ENCODE measurements around the gene GOLGA8B.
"Not testable (repeated sequence)": the region's sequence is repeated elsewhere in the genome, so short reads cannot be mapped to it uniquely, and the experiment has no call there.

The GOLGA8B gene

DNA sequence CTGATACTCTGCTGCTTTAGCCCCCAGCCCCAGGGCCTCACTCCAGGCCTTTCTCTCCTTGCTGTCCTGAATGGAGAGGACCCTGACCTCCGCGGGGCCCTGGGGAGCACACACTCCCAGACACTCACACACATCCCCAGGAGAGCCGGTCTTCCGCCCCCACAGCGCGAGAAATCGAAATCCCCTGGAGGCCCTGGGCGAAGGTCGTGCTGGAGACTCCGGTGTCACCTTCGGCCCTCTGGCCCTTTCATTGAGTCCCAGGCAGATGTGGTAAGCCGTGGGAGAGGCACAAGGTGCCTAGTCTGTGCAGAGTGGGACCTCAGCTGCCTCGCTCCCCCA, 848 bp upstream of the GOLGA8B start:
- no peak for DNase-seq (ENCODE audit: insufficient read length, low spot score)
- no peak for FAIRE-seq
- TF ChIP-seq CTCF (IDR thresholded peaks at IDR 0.05; ENCODE audit: insufficient read depth, missing control alignments), result no peak

DNA sequence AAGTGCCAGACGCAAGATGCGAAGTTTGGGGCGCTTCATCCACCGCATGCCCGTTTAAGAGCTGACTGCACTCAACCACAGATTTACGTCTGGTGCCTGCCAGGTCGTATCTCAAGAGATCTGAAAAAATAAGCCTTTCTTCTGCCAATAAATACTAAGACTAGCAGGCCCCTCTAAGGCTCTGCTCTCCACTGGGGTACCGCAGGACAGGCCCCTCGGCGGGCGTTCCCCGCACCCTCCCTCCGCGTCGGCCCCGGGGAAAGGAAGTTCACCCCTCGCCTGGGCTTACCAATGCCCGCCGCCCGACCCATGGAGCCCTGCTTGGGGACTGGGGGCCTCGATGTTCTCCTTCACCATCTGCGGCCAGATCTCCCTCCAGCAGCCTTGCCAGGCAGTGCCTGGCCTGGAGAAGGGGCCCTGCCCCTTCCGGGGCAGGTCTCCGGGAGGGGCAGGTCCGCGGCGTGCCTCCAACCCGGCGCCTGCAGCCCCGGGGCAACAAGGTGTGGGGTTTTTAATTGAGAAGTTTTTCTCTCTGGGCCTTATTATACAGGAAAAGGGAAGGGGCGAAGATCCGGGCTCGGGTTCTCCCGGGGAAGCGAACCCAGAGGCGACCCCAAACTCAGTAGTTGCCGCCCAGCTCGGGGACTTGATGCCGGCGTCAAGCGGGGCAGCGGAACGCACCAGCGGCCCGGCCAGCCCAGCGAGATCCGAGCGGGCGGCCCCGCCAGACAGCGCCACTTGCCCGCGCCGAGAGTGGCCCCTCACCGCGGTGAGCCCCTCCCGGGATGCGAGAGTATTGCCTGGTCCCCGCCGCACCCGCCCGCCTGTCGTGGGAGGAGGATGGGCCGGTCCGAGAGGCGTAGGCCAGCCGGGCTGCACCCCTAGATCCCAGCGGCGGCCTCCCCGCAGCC, 735 bp downstream of the GOLGA8B start:
- FAIRE-seq (no peak), DNase-seq (ENCODE audit: insufficient read length, low spot score) (no peak)
- no peak for TF ChIP-seq CTCF (IDR thresholded peaks at IDR 0.05; ENCODE audit: insufficient read depth, missing control alignments)

- not testable (repeated sequence) for DNase-seq (ENCODE audit: insufficient read length, low spot score); FAIRE-seq
Measured at GRCh38 chr15:34581687-34582460, 1.6 kb downstream of the GOLGA8B start.

GRCh38 chr15:34581043-34581365, 2.4 kb downstream of the GOLGA8B start:
- no peak for TF ChIP-seq CTCF (IDR thresholded peaks at IDR 0.05; ENCODE audit: insufficient read depth, missing control alignments)
- FAIRE-seq, result no peak
- no peak for DNase-seq (ENCODE audit: insufficient read length, low spot score)

GRCh38 chr15:34580251-34581042, 3.0 kb downstream of the GOLGA8B start:
- not testable (repeated sequence) for FAIRE-seq; DNase-seq (ENCODE audit: insufficient read length, low spot score)

DNA sequence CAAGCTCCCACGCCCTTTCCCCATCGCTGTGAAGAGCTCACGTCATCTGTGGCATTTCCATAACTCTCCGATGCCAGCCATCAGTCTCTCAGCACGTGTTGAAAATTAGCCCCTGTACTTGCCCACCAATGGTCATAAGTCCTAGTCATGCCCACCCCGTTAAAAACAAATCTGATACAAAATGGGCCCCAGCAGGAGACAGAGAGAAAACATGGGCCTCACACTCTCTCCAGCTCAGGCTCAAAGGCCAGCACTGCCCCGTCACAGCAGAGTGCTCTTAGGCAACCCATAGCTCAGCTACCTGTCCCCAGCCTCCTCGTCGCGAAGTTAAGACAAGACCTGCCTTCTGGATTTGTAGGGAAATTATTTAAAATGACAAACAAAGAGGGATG, 5.2 kb downstream of the GOLGA8B start:
- no peak for DNase-seq (ENCODE audit: insufficient read length, low spot score)
- no peak for TF ChIP-seq CTCF (IDR thresholded peaks at IDR 0.05; ENCODE audit: insufficient read depth, missing control alignments)
- FAIRE-seq, result no peak

GRCh38 chr15:34577658-34578282, 5.7 kb downstream of the GOLGA8B start:
- not testable (repeated sequence) for DNase-seq (ENCODE audit: insufficient read length, low spot score); FAIRE-seq

DNA sequence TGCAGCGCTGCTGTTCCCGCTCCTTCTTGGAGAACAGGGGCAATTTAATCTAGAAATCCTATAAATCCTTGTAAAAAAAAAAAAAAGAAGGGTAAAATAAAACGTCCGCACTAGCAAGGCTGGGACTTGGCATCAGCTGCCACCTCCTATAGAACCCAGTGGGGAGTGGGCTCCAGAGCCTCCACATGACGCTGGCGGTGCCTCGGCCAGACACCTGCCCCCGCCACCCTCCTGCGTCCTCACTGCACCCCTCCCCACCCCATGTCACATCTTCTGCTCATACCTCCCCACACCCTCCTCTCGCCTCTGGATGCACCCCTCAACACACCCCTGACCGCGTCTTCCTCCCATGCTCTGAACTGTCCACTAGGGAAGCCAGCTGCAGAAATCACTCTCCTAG, 8.4 kb downstream of the GOLGA8B start:
- not testable (repeated sequence) for FAIRE-seq; DNase-seq (ENCODE audit: insufficient read length, low spot score)

DNA sequence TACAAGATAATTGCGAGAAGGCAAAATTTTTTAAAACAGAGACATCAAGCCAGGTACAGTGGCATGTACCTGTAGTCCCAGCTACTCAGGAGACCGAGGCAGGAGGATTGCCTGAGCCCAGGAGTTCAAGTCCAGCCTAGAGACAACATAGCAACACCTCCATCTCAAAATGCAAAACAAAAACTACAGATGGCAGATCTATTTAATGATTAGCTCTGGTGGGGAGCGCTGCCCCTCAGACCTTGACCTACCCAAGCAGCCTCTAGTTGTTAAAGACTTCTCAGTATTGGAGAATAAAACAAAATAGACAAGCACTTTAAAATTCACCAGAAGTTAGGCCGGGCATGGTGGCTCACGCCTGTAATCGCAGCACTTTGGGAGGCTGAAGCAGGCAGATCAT, 10.5 kb downstream of the GOLGA8B start:
- not testable (repeated sequence) for FAIRE-seq; DNase-seq (ENCODE audit: insufficient read length, low spot score)

DNA sequence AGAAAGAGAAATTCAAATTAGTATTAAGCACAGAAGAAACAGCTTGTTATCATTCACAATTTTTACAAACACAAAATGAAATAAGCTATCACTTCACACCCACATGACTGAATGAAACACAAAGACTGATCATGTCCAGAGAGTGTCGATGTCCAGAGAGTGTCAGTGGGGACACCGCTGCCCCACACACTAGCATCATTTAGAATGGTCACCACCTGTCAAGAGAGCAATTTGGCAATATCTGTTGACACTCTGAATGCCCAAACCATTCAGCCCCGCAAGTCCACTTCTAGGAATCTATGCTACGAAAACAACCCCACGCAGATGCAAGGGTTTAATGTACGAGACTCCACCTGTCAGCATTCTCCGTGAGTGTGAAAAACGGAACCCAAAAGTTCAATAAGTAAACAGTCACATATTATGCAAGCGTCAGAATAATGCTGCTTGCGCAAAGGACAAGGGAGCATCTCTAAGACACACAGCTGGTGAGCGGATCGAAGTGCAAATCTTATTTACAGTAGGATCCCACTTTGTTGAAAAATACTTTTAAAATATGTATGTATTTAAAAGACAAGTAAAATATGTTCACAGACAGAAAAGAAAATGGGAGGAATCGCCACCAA, 11.3 kb downstream of the GOLGA8B start:
- not testable (repeated sequence) for FAIRE-seq

GRCh38 chr15:34569670-34570396, 13.6 kb downstream of the GOLGA8B start:
- FAIRE-seq, result not testable (repeated sequence)

More for the DNA sequence above, 11.3 kb downstream of the GOLGA8B start:
- DNase-seq (ENCODE audit: insufficient read length, low spot score), result not testable (repeated sequence)

DNA sequence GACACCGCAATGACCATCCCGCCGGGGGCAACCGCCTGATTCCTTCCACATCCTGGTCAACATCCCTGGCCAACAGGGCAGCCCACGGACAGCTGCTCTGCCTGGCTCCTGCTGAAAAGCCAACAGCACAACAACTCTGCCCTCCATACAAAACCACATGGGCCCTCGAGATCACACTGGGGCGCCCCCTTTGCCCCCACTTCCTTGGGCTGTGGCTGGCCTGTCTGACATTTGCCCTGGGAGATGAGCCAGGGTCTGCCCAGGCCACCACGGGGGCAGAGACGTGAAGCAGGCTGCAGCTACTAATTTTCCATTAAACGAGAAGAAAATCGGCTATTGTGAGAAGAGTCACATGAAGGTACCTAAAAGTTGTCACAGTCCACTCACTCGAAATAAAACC, 16.3 kb downstream of the GOLGA8B start:
- not testable (repeated sequence) for DNase-seq (ENCODE audit: insufficient read length, low spot score); FAIRE-seq

More at GRCh38 chr15:34569670-34570396, 13.6 kb downstream of the GOLGA8B start:
- DNase-seq (ENCODE audit: insufficient read length, low spot score), result not testable (repeated sequence)

DNA sequence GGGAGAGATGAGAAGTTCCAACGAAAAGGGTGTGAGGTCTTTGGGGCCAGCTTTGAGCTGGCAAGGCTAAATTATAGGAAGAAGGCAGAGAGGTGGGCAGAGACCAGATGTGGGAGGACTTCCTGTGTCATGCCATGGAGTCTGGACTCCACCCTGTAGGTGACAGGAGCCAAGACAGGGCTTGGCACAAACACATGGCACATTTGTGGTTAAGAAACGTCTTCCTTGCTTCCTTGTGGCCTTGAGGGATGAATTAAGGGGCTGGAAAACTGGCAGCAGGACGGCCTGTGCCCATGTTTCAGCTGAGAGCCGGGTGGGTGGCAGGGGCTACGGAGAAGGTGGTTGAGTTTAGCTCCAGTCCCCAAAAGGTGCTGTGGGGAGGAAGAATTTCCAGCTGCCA, 18.7 kb downstream of the GOLGA8B start:
- not testable (repeated sequence) for DNase-seq (ENCODE audit: insufficient read length, low spot score); FAIRE-seq

Data from D721Med (cell line).